ENCODE results near the gene EP300.

DNA sequence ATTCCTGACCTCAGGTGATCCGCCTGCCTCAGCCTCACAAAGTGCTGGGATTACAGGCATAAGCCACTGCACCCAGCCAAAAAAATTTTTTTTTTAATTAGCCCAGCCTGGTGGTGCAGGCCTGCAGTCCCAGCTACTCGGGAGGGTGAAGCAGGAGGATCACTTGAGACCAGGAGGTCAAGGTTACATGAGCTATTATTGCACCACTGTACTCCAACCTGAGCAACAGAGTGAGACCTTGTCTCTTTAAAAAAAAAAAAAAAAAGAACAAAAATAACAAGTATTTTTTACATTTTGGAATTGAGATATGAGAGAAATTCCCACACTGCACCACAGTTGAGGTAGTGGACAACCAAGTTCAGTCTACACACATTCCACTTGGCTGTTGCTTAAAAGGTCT lies 99.1 kb downstream of the EP300 start:
- no peak for TF ChIP-seq POLR2A (IDR thresholded peaks at IDR 0.05)
- TF ChIP-seq, protein P1, sequence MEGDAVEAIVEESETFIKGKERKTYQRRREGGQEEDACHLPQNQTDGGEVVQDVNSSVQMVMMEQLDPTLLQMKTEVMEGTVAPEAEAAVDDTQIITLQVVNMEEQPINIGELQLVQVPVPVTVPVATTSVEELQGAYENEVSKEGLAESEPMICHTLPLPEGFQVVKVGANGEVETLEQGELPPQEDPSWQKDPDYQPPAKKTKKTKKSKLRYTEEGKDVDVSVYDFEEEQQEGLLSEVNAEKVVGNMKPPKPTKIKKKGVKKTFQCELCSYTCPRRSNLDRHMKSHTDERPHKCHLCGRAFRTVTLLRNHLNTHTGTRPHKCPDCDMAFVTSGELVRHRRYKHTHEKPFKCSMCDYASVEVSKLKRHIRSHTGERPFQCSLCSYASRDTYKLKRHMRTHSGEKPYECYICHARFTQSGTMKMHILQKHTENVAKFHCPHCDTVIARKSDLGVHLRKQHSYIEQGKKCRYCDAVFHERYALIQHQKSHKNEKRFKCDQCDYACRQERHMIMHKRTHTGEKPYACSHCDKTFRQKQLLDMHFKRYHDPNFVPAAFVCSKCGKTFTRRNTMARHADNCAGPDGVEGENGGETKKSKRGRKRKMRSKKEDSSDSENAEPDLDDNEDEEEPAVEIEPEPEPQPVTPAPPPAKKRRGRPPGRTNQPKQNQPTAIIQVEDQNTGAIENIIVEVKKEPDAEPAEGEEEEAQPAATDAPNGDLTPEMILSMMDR (IDR thresholded peaks at IDR 0.05), result no peak
